BLaER1 (cell line): Measurements from ENCODE around the gene TMEFF2.

Experiments
- H3K27ac ChIP-seq: shearing (Covaris generic); formaldehyde crosslinking; 2 replicates; pipeline ENCODE4 v1.8.1; 2022
- H3K27me3 ChIP-seq: shearing (Covaris generic); formaldehyde crosslinking; 2 replicates; pipeline ENCODE4 v1.8.1; 2022
- H3K36me3 ChIP-seq: shearing (Covaris generic); formaldehyde crosslinking; 2 replicates; pipeline ENCODE4 v1.8.1; 2022
- H3K4me1 ChIP-seq: shearing (Covaris generic); formaldehyde crosslinking; 2 replicates; pipeline ENCODE4 v1.8.1; 2022
- H3K4me2 ChIP-seq: shearing (Covaris generic); formaldehyde crosslinking; 2 replicates; pipeline ENCODE4 v1.8.1; 2022
- H3K4me3 ChIP-seq: shearing (Covaris generic); formaldehyde crosslinking; 2 replicates; pipeline ENCODE4 v1.8.1; 2022
- H3K9ac ChIP-seq: shearing (Covaris generic); formaldehyde crosslinking; 2 replicates; pipeline ENCODE4 v1.8.1; 2022
- H3K9me3 ChIP-seq: shearing (Covaris generic); formaldehyde crosslinking; 2 replicates; pipeline ENCODE4 v1.8.1; 2022
- H4K20me1 ChIP-seq: shearing (Covaris generic); formaldehyde crosslinking; 2 replicates; pipeline ENCODE4 v1.8.1; 2022
- Cebpa-rat ChIP-seq: shearing (Covaris generic); IDR thresholded peaks from 2 replicates; pipeline ENCODE4 v1.8.1; 2022

TMEFF2 gene

GRCh38 chr2:191965733-191966132 is 229.0 kb downstream of the TMEFF2 start:
- Histone ChIP-seq H4K20me1 (no peaks in the 10 kb centered on the region), H3K36me3 (no peaks in the 10 kb centered on the region), H3K27me3 (no peaks in the 10 kb centered on the region), H3K27ac (no peak overlapping the region), H3K9me3 (no peaks in the 10 kb centered on the region), H3K9ac (no peak overlapping the region), H3K4me2 (no peak overlapping the region), H3K4me3 (no peak overlapping the region), H3K4me1 (no peaks in the 10 kb centered on the region)
- TF ChIP-seq Cebpa-rat: no peak

DNA sequence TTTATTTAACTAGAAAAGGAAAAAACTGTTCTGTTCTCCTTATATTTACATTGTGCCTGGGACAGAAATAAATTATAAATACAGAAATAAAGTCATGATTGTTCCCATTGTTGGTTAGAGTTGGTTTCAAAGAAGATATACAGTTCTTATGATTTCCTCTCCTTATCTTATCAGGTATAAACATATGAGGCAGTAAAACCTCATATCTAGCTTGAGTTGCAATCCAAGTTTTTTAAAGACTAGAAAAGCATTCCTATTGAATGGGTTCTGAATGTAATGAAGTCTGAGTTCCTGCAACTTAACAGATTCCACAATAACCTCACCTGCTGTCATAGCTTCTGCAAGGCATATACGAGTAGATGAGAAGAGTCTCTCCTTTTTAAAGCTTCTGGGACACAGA is 233.2 kb downstream of the TMEFF2 start:
- no peak for TF ChIP-seq Cebpa-rat
- H3K9me3 ChIP-seq: no peaks in the 10 kb centered on the region
- no peaks in the 10 kb centered on the region for H3K27me3 ChIP-seq
- no peak overlapping the region for H3K9ac ChIP-seq
- no peak overlapping the region for H3K4me3 ChIP-seq
- H3K36me3 ChIP-seq: no peaks in the 10 kb centered on the region
- H3K4me2 ChIP-seq: no peak overlapping the region
- H3K27ac ChIP-seq: no peak overlapping the region
- no peaks in the 10 kb centered on the region for H4K20me1 ChIP-seq
- H3K4me1 ChIP-seq: no peaks in the 10 kb centered on the region

GRCh38 chr2:191959209-191959608 is 235.5 kb downstream of the TMEFF2 start:
- no peak overlapping the region for H3K4me2 ChIP-seq
- H3K9ac ChIP-seq: no peak overlapping the region
- H3K9me3 ChIP-seq: no peaks in the 10 kb centered on the region
- H3K27ac ChIP-seq: no peak overlapping the region
- no peaks in the 10 kb centered on the region for H3K4me1 ChIP-seq
- H3K4me3 ChIP-seq: no peak overlapping the region
- no peaks in the 10 kb centered on the region for H4K20me1 ChIP-seq
- H3K36me3 ChIP-seq: no peaks in the 10 kb centered on the region
- no peak for TF ChIP-seq Cebpa-rat
- H3K27me3 ChIP-seq: no peaks in the 10 kb centered on the region

DNA sequence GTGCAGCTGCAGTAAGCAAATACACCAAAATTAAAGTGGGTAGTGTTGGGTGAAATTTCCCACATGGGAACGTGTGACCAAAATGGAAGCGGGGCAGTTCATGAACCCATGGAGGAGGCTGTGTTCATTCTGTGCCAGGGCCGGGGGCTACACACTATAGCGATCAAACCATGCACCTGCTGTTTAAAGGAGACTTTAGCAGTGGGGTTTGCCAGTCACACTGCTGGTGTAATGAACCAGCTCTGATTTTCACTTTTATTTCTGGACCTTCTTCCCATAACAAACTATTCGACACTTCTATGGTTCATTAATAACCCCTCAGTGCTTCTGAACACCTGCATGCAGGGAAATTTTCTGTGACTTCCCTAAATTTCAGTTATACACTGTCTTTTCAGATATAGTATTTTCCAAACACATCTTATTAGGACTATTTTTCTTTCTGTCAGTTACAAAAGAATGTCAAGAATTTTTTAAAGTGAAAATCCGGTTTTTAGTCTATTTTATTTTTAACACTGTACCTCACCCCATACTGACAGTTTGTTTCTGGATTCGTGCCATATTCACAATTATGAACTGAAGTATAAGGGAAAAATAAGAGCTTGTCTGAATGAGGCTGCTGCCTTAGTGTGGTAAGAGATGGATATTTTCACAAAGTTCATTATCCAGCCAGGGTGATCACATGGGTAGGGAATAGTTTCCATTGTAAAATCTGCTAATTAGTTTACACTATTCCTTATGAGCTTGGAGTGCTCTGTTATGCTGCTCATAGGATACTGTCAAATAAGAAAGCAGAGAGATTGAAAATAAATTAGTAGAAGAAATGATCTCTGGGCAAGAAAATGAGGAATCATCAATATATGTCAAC is 236.5 kb downstream of the TMEFF2 start:
- Histone ChIP-seq H3K27me3 (no peaks in the 10 kb centered on the region), H4K20me1 (no peaks in the 10 kb centered on the region), H3K36me3 (no peaks in the 10 kb centered on the region), H3K9me3 (no peaks in the 10 kb centered on the region), H3K4me3 (no peak overlapping the region), H3K9ac (no peak overlapping the region), H3K27ac (no peak overlapping the region), H3K4me1 (no peaks in the 10 kb centered on the region), H3K4me2 (no peak overlapping the region)
- no peak for TF ChIP-seq Cebpa-rat

DNA sequence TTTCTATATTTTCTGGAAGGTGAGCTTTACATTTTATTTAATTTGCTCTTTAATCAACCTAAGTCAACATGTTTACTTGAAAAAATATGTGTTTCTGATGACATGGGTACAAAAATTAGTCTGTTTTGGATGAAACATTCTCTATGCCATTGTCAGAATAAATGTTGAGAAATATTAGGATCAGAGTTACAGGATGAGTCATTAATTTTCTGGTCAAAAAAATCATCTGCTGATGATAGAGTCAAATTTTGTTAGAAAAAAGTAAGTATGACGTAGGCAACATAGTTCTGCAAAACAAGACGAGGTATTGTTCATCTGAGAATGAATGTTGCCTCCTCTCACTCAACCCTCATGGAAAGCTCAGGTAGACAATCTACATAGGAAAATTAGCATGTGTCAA is 240.3 kb downstream of the TMEFF2 start:
- Histone ChIP-seq H3K27ac (no peak overlapping the region), H3K4me3 (no peak overlapping the region), H3K36me3 (no peaks in the 10 kb centered on the region), H3K4me2 (no peak overlapping the region), H3K9me3 (no peaks in the 10 kb centered on the region), H4K20me1 (no peaks in the 10 kb centered on the region), H3K4me1 (no peaks in the 10 kb centered on the region), H3K9ac (no peak overlapping the region), H3K27me3 (no peaks in the 10 kb centered on the region)
- TF ChIP-seq Cebpa-rat: no peak

DNA sequence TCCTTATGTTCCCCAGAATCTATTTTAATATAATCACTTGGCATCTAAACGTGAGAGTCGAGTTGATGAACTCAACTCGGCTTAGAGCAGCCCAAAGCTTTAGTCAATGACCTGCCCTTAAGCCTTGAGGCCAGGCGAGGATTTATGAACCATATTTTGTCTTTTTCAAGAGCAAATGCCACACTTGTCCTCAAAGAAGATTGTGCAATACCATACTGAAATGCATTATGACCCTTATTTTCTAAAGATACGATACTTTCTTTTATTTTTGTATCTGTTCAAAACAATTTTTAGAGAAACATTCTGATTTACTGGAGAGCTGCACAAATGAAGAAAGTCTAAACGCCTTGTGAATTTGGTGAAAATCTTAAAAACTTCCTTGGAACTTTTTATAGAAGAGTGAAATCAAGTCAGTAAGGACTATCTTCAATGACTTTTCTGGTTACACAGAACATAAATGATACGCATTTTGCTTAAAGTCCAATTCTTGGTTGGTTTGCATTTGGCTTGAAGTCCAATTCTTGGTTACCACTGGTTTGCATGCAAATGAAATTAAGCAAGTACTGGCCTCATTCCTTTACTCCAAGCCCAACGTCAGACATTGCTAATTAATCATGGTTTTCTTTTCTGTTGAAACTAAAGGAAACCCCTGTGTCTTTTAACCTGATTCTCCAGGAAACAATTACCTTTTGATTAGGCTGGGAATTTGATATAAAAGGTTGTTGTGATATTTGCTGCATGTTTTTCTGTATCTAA is 242.0 kb downstream of the TMEFF2 start:
- Histone ChIP-seq H3K4me3 (no peak overlapping the region), H3K4me2 (no peak overlapping the region), H3K27me3 (no peaks in the 10 kb centered on the region), H3K36me3 (no peaks in the 10 kb centered on the region), H4K20me1 (no peaks in the 10 kb centered on the region), H3K27ac (no peak overlapping the region), H3K4me1 (no peaks in the 10 kb centered on the region), H3K9ac (no peak overlapping the region), H3K9me3 (no peaks in the 10 kb centered on the region)
- TF ChIP-seq Cebpa-rat: peak; percentile 58; the same call in 1 of the 2 replicates

GRCh38 chr2:191951832-191952231 is 242.9 kb downstream of the TMEFF2 start:
- no peaks in the 10 kb centered on the region for H3K4me1 ChIP-seq
- H3K27ac ChIP-seq: no peak overlapping the region
- no peak overlapping the region for H3K4me3 ChIP-seq
- H3K9me3 ChIP-seq: no peaks in the 10 kb centered on the region
- TF ChIP-seq Cebpa-rat: no peak
- no peaks in the 10 kb centered on the region for H4K20me1 ChIP-seq
- no peaks in the 10 kb centered on the region for H3K36me3 ChIP-seq
- no peak overlapping the region for H3K4me2 ChIP-seq
- no peaks in the 10 kb centered on the region for H3K27me3 ChIP-seq
- no peak overlapping the region for H3K9ac ChIP-seq

- Histone ChIP-seq H3K9ac (no peak overlapping the region), H3K27ac (no peak overlapping the region), H3K9me3 (no peaks in the 10 kb centered on the region), H3K4me1 (no peaks in the 10 kb centered on the region), H3K4me2 (no peak overlapping the region), H3K4me3 (no peak overlapping the region), H3K36me3 (no peaks in the 10 kb centered on the region), H4K20me1 (no peaks in the 10 kb centered on the region), H3K27me3 (no peaks in the 10 kb centered on the region)
- no peak for TF ChIP-seq Cebpa-rat
Measured at GRCh38 chr2:191951376-191951775, 243.4 kb downstream of the TMEFF2 start.

GRCh38 chr2:191950132-191950874 is 244.4 kb downstream of the TMEFF2 start:
- H3K27ac ChIP-seq: no peak overlapping the region
- no peaks in the 10 kb centered on the region for H3K36me3 ChIP-seq
- H3K9me3 ChIP-seq: no peaks in the 10 kb centered on the region
- no peak overlapping the region for H3K4me2 ChIP-seq
- no peaks in the 10 kb centered on the region for H3K27me3 ChIP-seq
- H3K9ac ChIP-seq: no peak overlapping the region
- TF ChIP-seq Cebpa-rat: no peak
- no peaks in the 10 kb centered on the region for H3K4me1 ChIP-seq
- no peaks in the 10 kb centered on the region for H4K20me1 ChIP-seq
- H3K4me3 ChIP-seq: no peak overlapping the region

GRCh38 chr2:191947235-191947634 is 247.5 kb downstream of the TMEFF2 start:
- Histone ChIP-seq H3K27ac (no peak overlapping the region), H3K9ac (no peak overlapping the region), H3K9me3 (no peaks in the 10 kb centered on the region), H4K20me1 (no peaks in the 10 kb centered on the region), H3K36me3 (no peaks in the 10 kb centered on the region), H3K4me3 (no peak overlapping the region), H3K4me2 (no peak overlapping the region), H3K4me1 (no peaks in the 10 kb centered on the region; the same call in 1 of the 2 replicates), H3K27me3 (no peaks in the 10 kb centered on the region)
- no peak for TF ChIP-seq Cebpa-rat
